ENCODE results near the gene CLDN16.

The CLDN16 gene

DNA sequence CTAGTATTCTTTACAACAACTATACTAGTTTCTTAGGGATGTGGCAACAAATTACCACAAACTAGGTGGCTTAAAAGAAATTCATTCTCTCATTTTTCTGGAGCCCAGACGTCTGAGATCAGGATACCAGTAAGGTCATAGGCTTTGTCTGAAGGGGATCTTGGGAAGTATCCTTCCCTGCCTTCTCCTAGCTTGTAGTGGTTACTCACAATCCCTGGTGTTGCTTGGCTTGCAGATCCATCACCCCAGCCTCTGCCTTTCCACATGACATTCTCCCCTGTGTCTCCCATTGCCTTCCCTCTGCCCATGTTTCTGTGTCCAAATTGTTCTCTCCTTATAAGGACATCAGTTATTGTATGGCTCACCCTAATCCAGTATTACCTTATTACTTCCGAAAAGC lies 41.4 kb upstream of the CLDN16 start:
- DNase-seq (ENCODE audit: insufficient read length, low spot score): no peak
- TF ChIP-seq, protein P1, sequence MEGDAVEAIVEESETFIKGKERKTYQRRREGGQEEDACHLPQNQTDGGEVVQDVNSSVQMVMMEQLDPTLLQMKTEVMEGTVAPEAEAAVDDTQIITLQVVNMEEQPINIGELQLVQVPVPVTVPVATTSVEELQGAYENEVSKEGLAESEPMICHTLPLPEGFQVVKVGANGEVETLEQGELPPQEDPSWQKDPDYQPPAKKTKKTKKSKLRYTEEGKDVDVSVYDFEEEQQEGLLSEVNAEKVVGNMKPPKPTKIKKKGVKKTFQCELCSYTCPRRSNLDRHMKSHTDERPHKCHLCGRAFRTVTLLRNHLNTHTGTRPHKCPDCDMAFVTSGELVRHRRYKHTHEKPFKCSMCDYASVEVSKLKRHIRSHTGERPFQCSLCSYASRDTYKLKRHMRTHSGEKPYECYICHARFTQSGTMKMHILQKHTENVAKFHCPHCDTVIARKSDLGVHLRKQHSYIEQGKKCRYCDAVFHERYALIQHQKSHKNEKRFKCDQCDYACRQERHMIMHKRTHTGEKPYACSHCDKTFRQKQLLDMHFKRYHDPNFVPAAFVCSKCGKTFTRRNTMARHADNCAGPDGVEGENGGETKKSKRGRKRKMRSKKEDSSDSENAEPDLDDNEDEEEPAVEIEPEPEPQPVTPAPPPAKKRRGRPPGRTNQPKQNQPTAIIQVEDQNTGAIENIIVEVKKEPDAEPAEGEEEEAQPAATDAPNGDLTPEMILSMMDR (IDR thresholded peaks at IDR 0.05; ENCODE audit: insufficient read depth, missing control alignments): no peak
- no peak for FAIRE-seq

DNA sequence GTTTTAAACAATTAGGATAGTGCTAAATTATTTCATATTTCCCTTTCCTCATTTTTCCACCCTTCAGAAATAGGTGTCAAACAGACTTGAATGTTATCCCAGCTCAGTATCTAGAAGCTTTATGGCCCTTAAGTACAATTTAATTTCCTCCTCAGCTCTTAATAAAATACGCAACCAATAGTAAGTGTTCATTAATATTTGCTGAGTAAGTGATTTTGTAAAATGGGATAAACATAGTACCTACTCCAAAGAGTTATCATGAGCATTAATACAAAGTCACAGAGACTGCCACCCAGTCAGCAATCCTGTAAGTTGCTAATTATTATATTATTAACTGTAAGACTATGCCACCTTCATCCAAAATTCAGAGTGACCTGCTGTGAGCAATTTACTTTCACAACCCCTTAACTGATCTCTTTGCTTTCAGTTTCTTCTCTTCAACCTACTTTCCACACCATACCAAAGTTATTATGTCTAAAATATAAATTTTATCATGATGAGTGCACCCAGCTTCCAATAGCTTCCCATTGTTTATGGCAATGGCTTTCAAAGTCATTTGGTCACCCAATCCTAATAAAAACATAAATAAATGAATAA lies 35.0 kb upstream of the CLDN16 start:
- TF ChIP-seq, protein P1 (IDR thresholded peaks at IDR 0.05; ENCODE audit: insufficient read depth, missing control alignments): no peak
- no peak for DNase-seq (ENCODE audit: insufficient read length, low spot score)
- FAIRE-seq: no peak

DNA sequence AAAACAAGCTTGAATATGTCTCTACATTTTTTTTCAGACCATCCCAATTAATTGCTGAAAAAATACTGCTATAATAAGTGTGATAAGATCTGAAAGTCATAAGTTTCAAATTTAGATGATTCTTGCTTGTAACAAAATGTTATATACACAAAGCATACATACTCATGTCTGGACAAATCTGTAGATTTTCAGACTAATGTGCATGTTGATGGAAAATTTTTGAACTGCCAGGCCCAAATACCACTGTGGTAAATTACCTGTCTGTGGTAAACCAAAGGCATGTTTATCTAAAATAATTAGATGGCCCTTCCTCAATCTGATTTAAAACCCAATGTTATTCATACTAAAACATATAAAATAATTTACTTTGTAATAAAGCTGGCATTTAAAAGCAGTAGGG lies 31.7 kb upstream of the CLDN16 start:
- TF ChIP-seq, protein P1 (IDR thresholded peaks at IDR 0.05; ENCODE audit: insufficient read depth, missing control alignments): no peak
- FAIRE-seq: no peak
- no peak for DNase-seq (ENCODE audit: insufficient read length, low spot score)

DNA sequence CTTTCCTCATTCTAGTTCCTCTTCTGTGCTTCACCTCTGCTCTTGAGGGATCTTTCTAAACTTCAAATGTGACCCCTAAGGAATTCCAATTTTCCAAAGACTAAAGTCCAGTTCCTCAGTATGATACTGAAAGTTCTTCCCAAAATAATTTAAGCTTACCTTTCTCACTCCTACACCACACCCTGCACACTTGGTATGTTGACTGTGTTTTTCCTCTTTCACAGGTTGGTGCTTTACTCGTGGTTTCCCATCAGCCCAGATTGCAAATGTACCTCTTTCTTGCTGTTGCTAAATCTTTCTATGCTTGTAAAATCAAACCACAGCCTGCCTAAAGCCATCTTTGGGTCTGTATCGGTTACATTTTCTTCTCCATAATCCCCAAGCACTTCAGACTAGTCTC lies 30.5 kb upstream of the CLDN16 start:
- TF ChIP-seq, protein P1 (IDR thresholded peaks at IDR 0.05; ENCODE audit: insufficient read depth, missing control alignments): no peak
- FAIRE-seq: no peak
- no peak for DNase-seq (ENCODE audit: insufficient read length, low spot score)

DNA sequence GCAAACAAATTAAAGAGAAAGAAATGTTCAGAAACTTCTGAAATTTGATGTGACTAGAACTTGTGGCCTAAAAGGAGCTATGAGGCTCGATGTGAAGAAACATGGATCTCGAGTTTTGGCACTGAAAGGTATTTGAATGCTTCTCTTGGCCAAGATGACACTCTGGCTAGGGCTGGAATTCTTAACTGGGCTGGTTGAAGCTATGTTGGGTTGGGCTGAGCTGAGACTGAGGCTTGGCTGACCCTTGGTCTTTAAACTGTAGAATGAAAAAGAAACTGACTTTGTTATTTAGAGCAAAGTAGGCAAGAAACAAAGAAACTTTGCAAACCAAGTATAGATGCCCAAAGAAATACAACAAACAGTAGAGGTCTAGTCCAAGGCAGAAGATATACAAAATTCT lies 28.1 kb upstream of the CLDN16 start:
- FAIRE-seq (no peak), DNase-seq (ENCODE audit: insufficient read length, low spot score) (no peak)
- TF ChIP-seq, protein P1 (IDR thresholded peaks at IDR 0.05; ENCODE audit: insufficient read depth, missing control alignments): no peak

DNA sequence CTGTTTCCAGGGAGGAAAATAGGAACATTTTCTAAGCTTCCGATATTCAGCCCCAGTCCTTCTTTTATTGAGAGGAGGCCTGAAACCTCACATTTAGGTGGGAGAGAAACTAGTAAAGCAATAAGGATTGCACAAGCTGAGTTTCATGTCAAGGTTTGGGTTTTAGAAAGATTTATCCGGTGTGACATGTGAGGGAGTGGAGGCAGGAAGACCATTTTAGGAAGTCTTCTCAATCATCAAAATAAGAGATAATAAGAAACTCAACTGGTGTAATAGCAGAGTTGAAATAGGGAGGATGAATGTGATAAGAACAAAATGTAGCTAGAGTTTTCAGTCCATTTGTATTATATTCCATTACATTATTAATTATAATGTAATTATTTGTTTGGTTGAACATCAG lies 27.7 kb upstream of the CLDN16 start:
- no peak for DNase-seq (ENCODE audit: insufficient read length, low spot score)
- no peak for FAIRE-seq

DNA sequence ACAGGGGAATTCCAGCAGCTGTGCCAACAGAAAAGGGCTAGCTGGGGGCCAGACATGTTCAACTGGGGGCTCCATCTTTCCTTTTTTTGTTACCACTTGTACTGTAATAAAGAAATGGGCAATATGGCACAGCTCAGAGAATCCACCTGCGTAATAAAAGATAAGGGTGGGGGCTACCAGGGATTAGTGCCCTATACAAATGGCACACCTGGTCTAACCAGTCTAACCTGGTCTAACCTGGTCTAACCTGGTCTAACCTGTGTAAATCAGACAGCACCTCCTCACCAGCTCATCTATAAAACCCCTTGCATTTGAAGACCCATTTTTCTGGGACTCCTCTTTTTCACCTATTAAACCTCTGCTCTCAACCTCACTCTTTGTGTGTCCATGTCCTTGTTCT lies 26.2 kb upstream of the CLDN16 start:
- DNase-seq (ENCODE audit: insufficient read length, low spot score) (no peak), FAIRE-seq (no peak)
- TF ChIP-seq, protein P1 (IDR thresholded peaks at IDR 0.05; ENCODE audit: insufficient read depth, missing control alignments): no peak

More for the DNA sequence above, 27.7 kb upstream of the CLDN16 start:
- TF ChIP-seq, protein P1 (IDR thresholded peaks at IDR 0.05; ENCODE audit: insufficient read depth, missing control alignments): no peak
